PC-9 (cell line): ENCODE data around the gene CHRNA4.

Experiments
- CTCF ChIP-seq: fragments of 200-600 bp; sonication (generic); conservative IDR thresholded peaks from 2 replicates; pipeline ENCODE4 v1.6.1; 2017; ENCODE audit warnings: mixed run types, antibody characterized with exemption, mild to moderate bottlenecking, moderate library complexity
- EZH2 ChIP-seq: fragments of 200-600 bp; sonication (generic); IDR thresholded peaks from 2 replicates; pipeline ENCODE4 v1.8.0; 2017; ENCODE audit warnings: antibody characterized with exemption, low read depth

GRCh38 chr20:63328718-63329275, 32.4 kb downstream of the CHRNA4 start:
- TF ChIP-seq EZH2: no peak
- no peak for TF ChIP-seq CTCF
